Measurements from ENCODE around the gene PHETA2. TPM values are rescaled to one million over a fixed set of nuclear protein-coding genes. Genes with fewer than 3 reads are reported as not detected.
"Not testable (repeated sequence)": the region's sequence is repeated elsewhere in the genome, so short reads cannot be mapped to it uniquely, and the experiment has no call there.

The PHETA2 gene
- total RNA-seq, 1 experiment from 2014 or later = 0.22 TPM

GRCh38 chr22:42123529-42123928 lies 49.5 kb downstream of the PHETA2 start:
- H3K9ac ChIP-seq (ENCODE audit: low read length); POLR2A ChIA-PET; H3K4me1 ChIP-seq (ENCODE audit: control insufficient read depth in 1 of 2, insufficient read depth in 2 of 2, low read length in 2 of 2); ATAC-seq; H2AFZ ChIP-seq (ENCODE audit: low read depth, low read length, poor library complexity, severe bottlenecking); H3K79me2 ChIP-seq (ENCODE audit: insufficient read depth, low read length); H3K9me2 ChIP-seq (ENCODE audit: insufficient read depth); H3K4me3 ChIP-seq (replicated peaks in 1 of 2; ENCODE audit: low read depth in 1 of 2, low read length in 2 of 2); H4K20me1 ChIP-seq (ENCODE audit: insufficient read depth); H3K4me2 ChIP-seq (ENCODE audit: low read length); DNase-seq (ENCODE audit: low read depth, low spot score); intact Hi-C loops (cut with micrococcal nuclease); H3K9me3 ChIP-seq (ENCODE audit: control insufficient read depth in 1 of 2, insufficient read depth in 1 of 2, low read depth in 1 of 2, low read length in 2 of 2); H3K36me3 ChIP-seq (ENCODE audit: control insufficient read depth in 1 of 2, insufficient read depth in 2 of 2, low read length in 2 of 2); H3K27ac ChIP-seq (ENCODE audit: low read depth, low read length); H3K27me3 ChIP-seq (ENCODE audit: insufficient read depth, low read length); RAD21 ChIA-PET (ENCODE audit: low non-redundant PET in 1 of 2, low total read pairs in 2 of 2, uncharacterized antibody in 2 of 2, unreplicated experiment in 2 of 2); CTCF ChIA-PET; BruUV-seq (replicated peaks): not testable (repeated sequence)

DNA sequence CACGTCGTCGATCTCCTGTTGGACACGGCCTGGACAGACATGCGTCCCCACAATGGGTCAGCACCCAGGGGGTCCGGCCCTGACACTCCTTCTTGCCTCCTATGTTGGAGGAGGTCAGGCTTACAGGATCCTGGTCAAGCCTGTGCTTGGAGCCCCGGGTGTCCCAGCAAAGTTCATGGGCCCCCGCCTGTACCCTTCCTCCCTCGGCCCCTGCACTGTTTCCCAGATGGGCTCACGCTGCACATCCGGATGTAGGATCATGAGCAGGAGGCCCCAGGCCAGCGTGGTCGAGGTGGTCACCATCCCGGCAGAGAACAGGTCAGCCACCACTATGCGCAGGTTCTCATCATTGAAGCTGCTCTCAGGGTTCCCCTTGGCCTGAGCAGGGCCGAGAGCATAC lies 53.6 kb downstream of the PHETA2 start:
- no peak for ATAC-seq
- CTCF ChIA-PET = no interaction called here
- DNase-seq (ENCODE audit: low read depth, low spot score) = no peak
- Histone ChIP-seq H3K79me2 (ENCODE audit: insufficient read depth, low read length) (no peaks in the 10 kb centered on the region), H3K9ac (ENCODE audit: low read length) (no peak overlapping the region), H2AFZ (ENCODE audit: low read depth, low read length, poor library complexity, severe bottlenecking) (no peak overlapping the region), H3K9me2 (ENCODE audit: insufficient read depth) (no peaks in the 10 kb centered on the region), H3K4me3 (replicated peaks in 1 of 2; ENCODE audit: low read depth in 1 of 2, low read length in 2 of 2) (no peak overlapping the region), H3K27ac (ENCODE audit: low read depth, low read length) (no peak overlapping the region), H3K36me3 (ENCODE audit: control insufficient read depth in 1 of 2, insufficient read depth in 2 of 2, low read length in 2 of 2) (no peaks in the 10 kb centered on the region), H3K4me1 (ENCODE audit: control insufficient read depth in 1 of 2, insufficient read depth in 2 of 2, low read length in 2 of 2) (peaks cover 0 to 5% of the 10 kb centered on the region in 2 experiments; a peak in 1 of 4 replicates), H3K27me3 (ENCODE audit: insufficient read depth, low read length) (no peaks in the 10 kb centered on the region), H4K20me1 (ENCODE audit: insufficient read depth) (no peaks in the 10 kb centered on the region), H3K9me3 (ENCODE audit: control insufficient read depth in 1 of 2, insufficient read depth in 1 of 2, low read depth in 1 of 2, low read length in 2 of 2) (no peaks in the 10 kb centered on the region), H3K4me2 (ENCODE audit: low read length) (no peak overlapping the region)
- RAD21 ChIA-PET (ENCODE audit: low non-redundant PET in 1 of 2, low total read pairs in 2 of 2, uncharacterized antibody in 2 of 2, unreplicated experiment in 2 of 2) = no interaction called here
- intact Hi-C loops (cut with micrococcal nuclease) = no loop called here
- BruUV-seq (replicated peaks) = no TSS peak
- POLR2A ChIA-PET = no interaction called here
- TF ChIP-seq YY1 (IDR thresholded peaks at IDR 0.05; ENCODE audit: extremely low read depth, insufficient replicate concordance, low read depth, low read length) = no peak
- TF ChIP-seq FOSL1 (IDR thresholded peaks at IDR 0.05; ENCODE audit: low read depth) = no peak
- no peak for TF ChIP-seq EZH2 (IDR thresholded peaks at IDR 0.05)
- no peak for TF ChIP-seq REST (IDR thresholded peaks at IDR 0.05; ENCODE audit: low read depth)
- TF ChIP-seq CEBPB (IDR thresholded peaks at IDR 0.05; ENCODE audit: low read depth) = no peak
- TF ChIP-seq POLR2AphosphoS5 (IDR thresholded peaks at IDR 0.05; ENCODE audit: low read depth, low read length) = no peak
- TF ChIP-seq ZFX (IDR thresholded peaks at IDR 0.05) = no peak
- TF ChIP-seq ATF3 (IDR thresholded peaks at IDR 0.05) = no peak
- no peak for TF ChIP-seq EZH2phosphoT487 (IDR thresholded peaks at IDR 0.05; ENCODE audit: borderline replicate concordance)
- TF ChIP-seq, protein P1, sequence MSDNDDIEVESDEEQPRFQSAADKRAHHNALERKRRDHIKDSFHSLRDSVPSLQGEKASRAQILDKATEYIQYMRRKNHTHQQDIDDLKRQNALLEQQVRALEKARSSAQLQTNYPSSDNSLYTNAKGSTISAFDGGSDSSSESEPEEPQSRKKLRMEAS (IDR thresholded peaks at IDR 0.05) = no peak
- TF ChIP-seq SP1 (IDR thresholded peaks at IDR 0.05; ENCODE audit: low read depth) = no peak
- TF ChIP-seq RAD21 (IDR thresholded peaks at IDR 0.05; ENCODE audit: low read depth) = no peak
- TF ChIP-seq POLR2A (IDR thresholded peaks at IDR 0.05; ENCODE audit: borderline replicate concordance, extremely low read depth, insufficient read depth, insufficient read length) = no peak
- TF ChIP-seq SIN3A (IDR thresholded peaks at IDR 0.05; ENCODE audit: low read depth) = no peak
- TF ChIP-seq ZNF274 (IDR thresholded peaks at IDR 0.05; ENCODE audit: low read depth, low read length) = no peak
- TF ChIP-seq CTCF (IDR thresholded peaks at IDR 0.05 in 2 of 3, conservative IDR thresholded peaks at IDR 0.05 in 1 of 3; ENCODE audit: borderline replicate concordance in 1 of 3, insufficient read depth in 1 of 3, low read depth in 2 of 3, low read length in 2 of 3) = no peak
- no peak for TF ChIP-seq CBX3 (IDR thresholded peaks at IDR 0.05; ENCODE audit: low read depth)
